Measurements from ENCODE around the gene CXCR5. TPM values are rescaled to one million over a fixed set of nuclear protein-coding genes. Genes with fewer than 3 reads are reported as not detected.

The CXCR5 gene
- total RNA-seq, 4 donors from 2014 or later: not detected

- Histone ChIP-seq H3K4me3 (replicated peaks in 1 of 3) (no peak overlapping the region), H3K36me3 (peaks cover 55 to 63% of the 10 kb centered on the region in 2 donors), H3K27me3 (no peaks in the 10 kb centered on the region), H3K4me1 (no peaks in the 10 kb centered on the region), H3K9me3 (no peaks in the 10 kb centered on the region), H3K27ac (no peak overlapping the region)
- 88 to 93% methylated on average over 16 of the region's 21 CpGs for WGBS, 2 donors
- no peak for DNase-seq
- no peak for TF ChIP-seq CTCF (IDR thresholded peaks at IDR 0.05)
- TF ChIP-seq POLR2A (IDR thresholded peaks at IDR 0.05): no peak
- intact Hi-C loops (cut with DNase I): loop anchor here (10.0 kb wide), 1 partner anchor 105 kb away; the partner anchor contains the start of gene DDX6
Measured at GRCh38 chr11:118899706-118900360, 16.1 kb downstream of the CXCR5 start.

- Histone ChIP-seq H3K4me3 (replicated peaks in 1 of 3) (no peak overlapping the region), H3K4me1 (no peaks in the 10 kb centered on the region), H3K9me3 (no peaks in the 10 kb centered on the region), H3K27ac (no peak overlapping the region), H3K27me3 (no peaks in the 10 kb centered on the region), H3K36me3 (peaks cover 56 to 64% of the 10 kb centered on the region in 2 donors)
- 90 to 95% methylated on average over 14 to 28 of the region's 29 CpGs for WGBS, 2 donors
- no peak for DNase-seq
- intact Hi-C loops (cut with DNase I): loop anchor here (10.0 kb wide), 1 partner anchor 106 kb away; the partner anchor contains the start of gene DDX6
- TF ChIP-seq POLR2A (IDR thresholded peaks at IDR 0.05) (no peak), CTCF (IDR thresholded peaks at IDR 0.05) (no peak)
Measured at GRCh38 chr11:118900535-118901384, 17.1 kb downstream of the CXCR5 start.

GRCh38 chr11:118901494-118902335 lies 18.0 kb downstream of the CXCR5 start:
- H3K27ac ChIP-seq: no peak overlapping the region
- H3K36me3 ChIP-seq: peaks cover 56 to 70% of the 10 kb centered on the region in 2 donors
- no peaks in the 10 kb centered on the region for H3K4me1 ChIP-seq
- H3K9me3 ChIP-seq: no peaks in the 10 kb centered on the region
- TF ChIP-seq CTCF (IDR thresholded peaks at IDR 0.05) (no peak), POLR2A (IDR thresholded peaks at IDR 0.05) (no peak)
- intact Hi-C loops (cut with DNase I): loop anchor here (10.0 kb wide), 1 partner anchor 107 kb away; the partner anchor contains the start of gene DDX6
- no peaks in the 10 kb centered on the region for H3K27me3 ChIP-seq
- WGBS, 2 donors: 92 to 97% methylated on average over 22 to 26 of the region's 31 CpGs
- no peak for DNase-seq
- H3K4me3 ChIP-seq (replicated peaks in 1 of 3): no peak overlapping the region

- intact Hi-C loops (cut with DNase I): loop anchor here (10.0 kb wide), 1 partner anchor 108 kb away; the partner anchor contains the start of gene DDX6
- H3K27ac ChIP-seq: no peak overlapping the region
- peaks cover 4 to 8% of the 10 kb centered on the region in 2 donors for H3K4me1 ChIP-seq
- no peaks in the 10 kb centered on the region for H3K9me3 ChIP-seq
- 91 to 95% methylated on average over 7 to 30 of the region's 37 CpGs for WGBS, 2 donors
- H3K4me3 ChIP-seq (replicated peaks in 1 of 3): no peak overlapping the region
- peaks cover 56 to 70% of the 10 kb centered on the region in 2 donors for H3K36me3 ChIP-seq
- no peaks in the 10 kb centered on the region for H3K27me3 ChIP-seq
- DNase-seq: no peak
- no peak for TF ChIP-seq POLR2A (IDR thresholded peaks at IDR 0.05)
- TF ChIP-seq CTCF (IDR thresholded peaks at IDR 0.05): no peak
Measured at GRCh38 chr11:118902336-118903203, 18.9 kb downstream of the CXCR5 start.
